ENCODE measurements around the gene SETD3. TPM values are rescaled to one million over a fixed set of nuclear protein-coding genes. Genes with fewer than 3 reads are reported as not detected.

Gene SETD3
- total and polyA plus RNA-seq, 4 donors: 36.4 to 60.9 (median 49.7) TPM

GRCh38 chr14:99451234-99451633 lies 29.4 kb downstream of the SETD3 start:
- TF ChIP-seq, protein P1, sequence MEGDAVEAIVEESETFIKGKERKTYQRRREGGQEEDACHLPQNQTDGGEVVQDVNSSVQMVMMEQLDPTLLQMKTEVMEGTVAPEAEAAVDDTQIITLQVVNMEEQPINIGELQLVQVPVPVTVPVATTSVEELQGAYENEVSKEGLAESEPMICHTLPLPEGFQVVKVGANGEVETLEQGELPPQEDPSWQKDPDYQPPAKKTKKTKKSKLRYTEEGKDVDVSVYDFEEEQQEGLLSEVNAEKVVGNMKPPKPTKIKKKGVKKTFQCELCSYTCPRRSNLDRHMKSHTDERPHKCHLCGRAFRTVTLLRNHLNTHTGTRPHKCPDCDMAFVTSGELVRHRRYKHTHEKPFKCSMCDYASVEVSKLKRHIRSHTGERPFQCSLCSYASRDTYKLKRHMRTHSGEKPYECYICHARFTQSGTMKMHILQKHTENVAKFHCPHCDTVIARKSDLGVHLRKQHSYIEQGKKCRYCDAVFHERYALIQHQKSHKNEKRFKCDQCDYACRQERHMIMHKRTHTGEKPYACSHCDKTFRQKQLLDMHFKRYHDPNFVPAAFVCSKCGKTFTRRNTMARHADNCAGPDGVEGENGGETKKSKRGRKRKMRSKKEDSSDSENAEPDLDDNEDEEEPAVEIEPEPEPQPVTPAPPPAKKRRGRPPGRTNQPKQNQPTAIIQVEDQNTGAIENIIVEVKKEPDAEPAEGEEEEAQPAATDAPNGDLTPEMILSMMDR (IDR thresholded peaks at IDR 0.05; ENCODE audit: control extremely low read depth, extremely low read depth): no peak
- no peak for ATAC-seq (ENCODE audit: insufficient read depth, low FRiP score)
- 94 to 95% methylated on average over 5 of the region's 5 CpGs for WGBS, 2 donors
- H3K27ac ChIP-seq (ENCODE audit: low read depth in 1 of 2, low read length in 1 of 2): no peak overlapping the region
- H3K4me3 ChIP-seq: no peak overlapping the region
- H3K4me1 ChIP-seq (ENCODE audit: control insufficient read depth in 5 of 5, insufficient read depth in 5 of 5, low read length in 5 of 5): peaks cover 0 to 3% (median 0%) of the 10 kb centered on the region in 5 donors
- no peak for DNase-seq
- H3K9ac ChIP-seq (ENCODE audit: insufficient read depth in 1 of 2, low read length in 2 of 2): no peak overlapping the region
- no peaks in the 10 kb centered on the region for H3K27me3 ChIP-seq (ENCODE audit: control insufficient read depth in 3 of 3, insufficient read depth in 3 of 3, low read length in 2 of 3)
- H3K36me3 ChIP-seq (ENCODE audit: control insufficient read depth in 4 of 4, insufficient read depth in 4 of 4, low read length in 4 of 4): peaks cover 4 to 27% (median 20%) of the 10 kb centered on the region in 4 donors
- no peaks in the 10 kb centered on the region for H3K9me3 ChIP-seq (ENCODE audit: control insufficient read depth in 4 of 4, insufficient read depth in 3 of 4, low read length in 3 of 4)

- peaks cover 0 to 3% (median 0%) of the 10 kb centered on the region in 5 donors for H3K4me1 ChIP-seq (ENCODE audit: control insufficient read depth in 5 of 5, insufficient read depth in 5 of 5, low read length in 5 of 5)
- DNase-seq (no peak), ATAC-seq (ENCODE audit: insufficient read depth, low FRiP score) (no peak)
- 91 to 95% methylated on average over 3 of the region's 3 CpGs for WGBS, 2 donors
- no peak overlapping the region for H3K27ac ChIP-seq (ENCODE audit: low read depth in 1 of 2, low read length in 1 of 2)
- no peaks in the 10 kb centered on the region for H3K9me3 ChIP-seq (ENCODE audit: control insufficient read depth in 4 of 4, insufficient read depth in 3 of 4, low read length in 3 of 4)
- H3K27me3 ChIP-seq (ENCODE audit: control insufficient read depth in 3 of 3, insufficient read depth in 3 of 3, low read length in 2 of 3): no peaks in the 10 kb centered on the region
- TF ChIP-seq, protein P1 (IDR thresholded peaks at IDR 0.05; ENCODE audit: control extremely low read depth, extremely low read depth): no peak
- no peak overlapping the region for H3K9ac ChIP-seq (ENCODE audit: insufficient read depth in 1 of 2, low read length in 2 of 2)
- peaks cover 9 to 23% (median 19%) of the 10 kb centered on the region in 4 donors for H3K36me3 ChIP-seq (ENCODE audit: control insufficient read depth in 4 of 4, insufficient read depth in 4 of 4, low read length in 4 of 4)
- H3K4me3 ChIP-seq: no peak overlapping the region
Measured at GRCh38 chr14:99450266-99450665, 30.4 kb downstream of the SETD3 start.

GRCh38 chr14:99447739-99448138 lies 32.9 kb downstream of the SETD3 start:
- H3K9me3 ChIP-seq (ENCODE audit: control insufficient read depth in 4 of 4, insufficient read depth in 3 of 4, low read length in 3 of 4): no peaks in the 10 kb centered on the region
- ATAC-seq (ENCODE audit: insufficient read depth, low FRiP score): no peak
- TF ChIP-seq, protein P1 (IDR thresholded peaks at IDR 0.05; ENCODE audit: control extremely low read depth, extremely low read depth): no peak
- H3K27ac ChIP-seq (ENCODE audit: low read depth in 1 of 2, low read length in 1 of 2): no peak overlapping the region
- no peak overlapping the region for H3K9ac ChIP-seq (ENCODE audit: insufficient read depth in 1 of 2, low read length in 2 of 2)
- H3K4me1 ChIP-seq (ENCODE audit: control insufficient read depth in 5 of 5, insufficient read depth in 5 of 5, low read length in 5 of 5): peaks cover 0 to 3% (median 0%) of the 10 kb centered on the region in 5 donors
- H3K27me3 ChIP-seq (ENCODE audit: control insufficient read depth in 3 of 3, insufficient read depth in 3 of 3, low read length in 2 of 3): no peaks in the 10 kb centered on the region
- no peak for DNase-seq
- H3K36me3 ChIP-seq (ENCODE audit: control insufficient read depth in 4 of 4, insufficient read depth in 4 of 4, low read length in 4 of 4): peaks cover 9 to 19% (median 17%) of the 10 kb centered on the region in 4 donors
- H3K4me3 ChIP-seq: no peak overlapping the region
- WGBS, 2 donors: 81 to 87% methylated on average over 4 of the region's 4 CpGs

DNA sequence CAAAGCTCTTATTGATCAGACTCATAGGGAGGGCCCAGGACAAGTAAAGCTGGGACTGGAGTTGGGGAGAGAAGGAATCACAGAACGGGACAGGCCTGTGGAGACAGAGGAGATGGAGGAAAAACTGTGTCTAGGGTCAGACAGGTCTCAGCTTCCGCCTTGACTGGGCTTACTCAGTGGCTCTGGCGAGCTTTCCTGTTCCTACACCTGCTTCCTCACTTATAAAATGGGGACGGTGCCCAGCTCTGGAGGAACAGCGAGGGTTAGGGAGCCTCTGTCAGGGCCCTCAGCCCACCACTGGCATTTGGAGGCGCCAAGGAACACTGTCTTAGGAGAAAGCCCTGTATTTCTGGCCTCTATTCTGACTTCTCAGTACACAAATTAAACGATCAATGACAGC lies 34.7 kb downstream of the SETD3 start:
- H3K9me3 ChIP-seq (ENCODE audit: control insufficient read depth in 4 of 4, insufficient read depth in 3 of 4, low read length in 3 of 4): no peaks in the 10 kb centered on the region
- no peak for DNase-seq
- H3K27me3 ChIP-seq (ENCODE audit: control insufficient read depth in 3 of 3, insufficient read depth in 3 of 3, low read length in 2 of 3): no peaks in the 10 kb centered on the region
- 91 to 92% methylated on average over 7 of the region's 7 CpGs for WGBS, 2 donors
- no peak overlapping the region for H3K9ac ChIP-seq (ENCODE audit: insufficient read depth in 1 of 2, low read length in 2 of 2)
- no peak for ATAC-seq (ENCODE audit: insufficient read depth, low FRiP score)
- H3K4me3 ChIP-seq: no peak overlapping the region
- H3K27ac ChIP-seq (ENCODE audit: low read depth in 1 of 2, low read length in 1 of 2): no peak overlapping the region
- peaks cover 14 to 20% (median 16%) of the 10 kb centered on the region in 4 donors for H3K36me3 ChIP-seq (ENCODE audit: control insufficient read depth in 4 of 4, insufficient read depth in 4 of 4, low read length in 4 of 4)
- TF ChIP-seq, protein P1 (IDR thresholded peaks at IDR 0.05; ENCODE audit: control extremely low read depth, extremely low read depth): no peak
- H3K4me1 ChIP-seq (ENCODE audit: control insufficient read depth in 5 of 5, insufficient read depth in 5 of 5, low read length in 5 of 5): peaks cover 0 to 3% (median 0%) of the 10 kb centered on the region in 5 donors

Measured in lung (tissue), 12 donors.